NCI-H2171 (cell line): Measurements from ENCODE around the gene SRCIN1.
"Not testable (repeated sequence)": the region's sequence is repeated elsewhere in the genome, so short reads cannot be mapped to it uniquely, and the experiment has no call there.

Experiments
- DNase-seq: peaks from one replicate; lab custom pipeline; 2025; lab: John Stamatoyannopoulos, UW

SRCIN1 gene

GRCh38 chr17:38482039-38482699 lies 123.6 kb downstream of the SRCIN1 start:
- DNase-seq = not testable (repeated sequence)
